MM.1S (cell line): ENCODE data around the gene ZNF415.

Source experiments
- EZH2 ChIP-seq: fragments of 300-600 bp; sonication (generic); optimal IDR thresholded peaks from 2 replicates; pipeline ENCODE3; 2017; ENCODE audit warnings: low read depth, mild to moderate bottlenecking, antibody characterized with exemption, low read length, mixed read lengths
- EZH2phosphoT487 ChIP-seq: fragments of 300-600 bp; sonication (generic); IDR thresholded peaks from 2 replicates; pipeline ENCODE4 v1.6.1; 2018; ENCODE audit warnings: antibody characterized with exemption, low read length
- TF ChIP-seq, protein P1 (sequence below): fragments of 300-600 bp; sonication (generic); IDR thresholded peaks from 2 replicates; pipeline ENCODE4 v1.5.1; 2016; ENCODE audit warnings: antibody characterized with exemption, low read length, mixed read lengths

GRCh38 chr19:53182202-53182601 is 49.5 kb upstream of the ZNF415 start:
- TF ChIP-seq EZH2: no peak
- TF ChIP-seq, protein P1, sequence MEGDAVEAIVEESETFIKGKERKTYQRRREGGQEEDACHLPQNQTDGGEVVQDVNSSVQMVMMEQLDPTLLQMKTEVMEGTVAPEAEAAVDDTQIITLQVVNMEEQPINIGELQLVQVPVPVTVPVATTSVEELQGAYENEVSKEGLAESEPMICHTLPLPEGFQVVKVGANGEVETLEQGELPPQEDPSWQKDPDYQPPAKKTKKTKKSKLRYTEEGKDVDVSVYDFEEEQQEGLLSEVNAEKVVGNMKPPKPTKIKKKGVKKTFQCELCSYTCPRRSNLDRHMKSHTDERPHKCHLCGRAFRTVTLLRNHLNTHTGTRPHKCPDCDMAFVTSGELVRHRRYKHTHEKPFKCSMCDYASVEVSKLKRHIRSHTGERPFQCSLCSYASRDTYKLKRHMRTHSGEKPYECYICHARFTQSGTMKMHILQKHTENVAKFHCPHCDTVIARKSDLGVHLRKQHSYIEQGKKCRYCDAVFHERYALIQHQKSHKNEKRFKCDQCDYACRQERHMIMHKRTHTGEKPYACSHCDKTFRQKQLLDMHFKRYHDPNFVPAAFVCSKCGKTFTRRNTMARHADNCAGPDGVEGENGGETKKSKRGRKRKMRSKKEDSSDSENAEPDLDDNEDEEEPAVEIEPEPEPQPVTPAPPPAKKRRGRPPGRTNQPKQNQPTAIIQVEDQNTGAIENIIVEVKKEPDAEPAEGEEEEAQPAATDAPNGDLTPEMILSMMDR: no peak
- no peak for TF ChIP-seq EZH2phosphoT487
